ENCODE measurements around the gene EML5.

- TF ChIP-seq, protein P1, sequence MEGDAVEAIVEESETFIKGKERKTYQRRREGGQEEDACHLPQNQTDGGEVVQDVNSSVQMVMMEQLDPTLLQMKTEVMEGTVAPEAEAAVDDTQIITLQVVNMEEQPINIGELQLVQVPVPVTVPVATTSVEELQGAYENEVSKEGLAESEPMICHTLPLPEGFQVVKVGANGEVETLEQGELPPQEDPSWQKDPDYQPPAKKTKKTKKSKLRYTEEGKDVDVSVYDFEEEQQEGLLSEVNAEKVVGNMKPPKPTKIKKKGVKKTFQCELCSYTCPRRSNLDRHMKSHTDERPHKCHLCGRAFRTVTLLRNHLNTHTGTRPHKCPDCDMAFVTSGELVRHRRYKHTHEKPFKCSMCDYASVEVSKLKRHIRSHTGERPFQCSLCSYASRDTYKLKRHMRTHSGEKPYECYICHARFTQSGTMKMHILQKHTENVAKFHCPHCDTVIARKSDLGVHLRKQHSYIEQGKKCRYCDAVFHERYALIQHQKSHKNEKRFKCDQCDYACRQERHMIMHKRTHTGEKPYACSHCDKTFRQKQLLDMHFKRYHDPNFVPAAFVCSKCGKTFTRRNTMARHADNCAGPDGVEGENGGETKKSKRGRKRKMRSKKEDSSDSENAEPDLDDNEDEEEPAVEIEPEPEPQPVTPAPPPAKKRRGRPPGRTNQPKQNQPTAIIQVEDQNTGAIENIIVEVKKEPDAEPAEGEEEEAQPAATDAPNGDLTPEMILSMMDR (IDR thresholded peaks at IDR 0.05), result no peak
- TF ChIP-seq POLR2A (IDR thresholded peaks at IDR 0.05) (no peak), POLR2AphosphoS5 (IDR thresholded peaks at IDR 0.05; ENCODE audit: insufficient read depth in 1 of 2, low read depth in 1 of 2) (no peak)
Observed at GRCh38 chr14:88710709-88711108, 82.0 kb downstream of the EML5 start.

Measured in vagina (tissue), 2 donors.